NT2/D1 (cell line): ENCODE measurements around the gene ST6GALNAC3.

ENCODE experiments used
- YY1 ChIP-seq: IDR thresholded peaks from 2 replicates; pipeline ENCODE4 v1.6.1; 2011; ENCODE audit not compliant: insufficient read length, insufficient read depth
- ZNF274 ChIP-seq: IDR thresholded peaks from 2 replicates; pipeline ENCODE4 v1.6.1; 2011; ENCODE audit warnings: mild to moderate bottlenecking, low read depth, low read length

DNA sequence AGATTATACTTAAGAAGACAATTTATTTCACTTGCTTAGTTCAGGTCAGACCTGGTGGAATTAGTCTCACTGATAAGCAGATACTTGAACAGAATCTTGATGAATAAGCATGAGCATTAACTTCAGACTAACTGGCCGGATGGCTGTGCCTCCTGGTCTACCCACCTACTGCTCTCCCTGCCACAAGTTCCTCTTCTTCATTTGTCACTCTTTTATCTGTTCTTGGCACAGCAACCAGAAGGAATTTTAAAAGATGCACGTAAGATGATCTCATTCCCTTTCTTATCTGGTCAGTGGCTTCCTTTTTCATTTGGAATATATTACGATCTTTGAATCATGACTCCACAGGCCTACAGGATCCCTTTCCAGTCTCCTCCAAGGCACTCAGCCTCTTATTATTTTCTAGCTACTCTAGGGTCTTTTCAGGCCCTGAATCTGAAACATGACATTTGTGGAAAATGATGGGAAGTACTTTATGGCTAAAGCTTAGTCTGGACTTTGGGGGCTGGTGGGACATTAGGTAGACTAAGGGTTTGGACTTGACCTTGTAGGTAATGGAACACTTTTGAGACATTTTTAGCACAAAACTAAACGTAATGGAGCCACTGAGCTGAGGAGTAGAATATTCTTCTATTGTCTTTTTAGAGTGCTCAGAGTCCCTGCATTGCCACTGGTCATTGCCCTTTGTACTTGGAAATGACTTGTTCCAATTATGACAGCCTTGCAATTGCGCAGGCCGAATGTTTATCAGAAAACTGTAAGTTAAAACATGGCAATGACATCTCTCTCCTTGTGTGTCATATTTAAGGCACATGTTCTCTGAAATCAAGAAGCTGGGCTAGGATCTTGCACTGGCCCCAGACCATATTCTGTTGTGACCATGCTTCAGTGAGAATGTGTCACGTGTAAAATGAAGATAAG, 16.0 kb downstream of the ST6GALNAC3 start:
- no peak for TF ChIP-seq YY1
- no peak for TF ChIP-seq ZNF274
